ENCODE measurements around the gene SND1.

GRCh38 chr7:127752829-127753228 lies 100.8 kb downstream of the SND1 start:
- TF ChIP-seq CTCF (IDR thresholded peaks at IDR 0.05) (no peak), POLR2AphosphoS5 (IDR thresholded peaks at IDR 0.05; ENCODE audit: insufficient read depth in 1 of 2, low read depth in 1 of 2) (no peak)

Measured in vagina (tissue), 2 donors.